ENCODE data around the gene RHCE.

RHCE gene

DNA sequence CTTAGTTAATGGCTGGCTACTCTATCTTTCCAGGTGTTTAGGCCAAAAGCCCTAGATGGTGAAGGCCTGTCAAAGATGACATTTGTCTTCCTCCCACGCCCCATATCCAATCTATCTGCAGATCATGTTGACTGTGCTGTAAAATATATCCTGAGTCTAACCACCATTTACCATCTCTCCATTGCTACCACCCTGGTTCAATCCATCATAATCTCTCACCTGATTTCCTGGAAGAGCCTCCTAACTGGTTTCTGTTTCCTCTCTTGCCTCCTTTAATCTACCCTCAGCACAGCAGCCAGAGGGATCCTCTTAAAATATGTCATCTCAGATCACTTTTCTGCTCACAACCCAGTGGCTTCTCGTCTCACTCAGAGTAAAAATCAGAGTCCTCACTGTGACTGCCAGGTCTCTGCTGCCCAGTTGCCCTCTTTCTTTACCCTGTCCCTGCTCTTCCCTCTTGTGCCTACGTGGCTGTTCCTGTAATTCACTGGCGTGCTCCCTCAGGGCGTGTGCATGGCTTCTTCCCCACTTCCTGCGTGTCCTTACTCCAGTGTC is 64.7 kb downstream of the RHCE start:
- no peak overlapping the region for H3K4me3 ChIP-seq (ENCODE audit: low read depth, low read length)
- DNase-seq (ENCODE audit: low read depth, low spot score), result no peak
- in situ Hi-C loops (cut with HindIII; ENCODE audit: low sequenced_read_pairs), result no loop called here
- TF ChIP-seq CTCF (IDR thresholded peaks at IDR 0.05; ENCODE audit: low read depth, low read length), result no peak

DNA sequence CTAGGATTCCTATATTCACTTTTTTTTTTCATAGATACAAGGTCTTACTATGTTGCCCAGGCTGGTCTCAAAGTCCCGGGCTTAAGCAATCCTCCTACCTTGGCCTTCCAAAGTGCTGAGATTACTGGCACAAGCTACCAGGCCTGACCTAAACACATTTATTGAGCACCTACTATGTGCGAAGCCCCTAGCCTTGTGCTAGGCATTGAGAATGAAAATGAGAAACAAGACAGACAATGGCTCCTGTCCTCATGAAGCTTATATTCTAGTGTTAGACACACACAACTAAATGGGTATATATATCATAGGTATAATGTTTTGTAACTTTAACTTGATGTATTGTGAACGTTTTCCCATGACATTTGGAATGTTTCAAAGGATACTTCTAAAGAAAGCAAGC is 71.0 kb downstream of the RHCE start:
- no peak overlapping the region for H3K4me3 ChIP-seq (ENCODE audit: low read depth, low read length)
- no peak for DNase-seq (ENCODE audit: low read depth, low spot score)
- in situ Hi-C loops (cut with HindIII; ENCODE audit: low sequenced_read_pairs), result no loop called here
- TF ChIP-seq CTCF (IDR thresholded peaks at IDR 0.05; ENCODE audit: low read depth, low read length), result no peak

GRCh38 chr1:25347556-25347955 is 73.1 kb downstream of the RHCE start:
- TF ChIP-seq CTCF (IDR thresholded peaks at IDR 0.05; ENCODE audit: low read depth, low read length), result no peak
- DNase-seq (ENCODE audit: low read depth, low spot score), result no peak
- no peak overlapping the region for H3K4me3 ChIP-seq (ENCODE audit: low read depth, low read length)
- in situ Hi-C loops (cut with HindIII; ENCODE audit: low sequenced_read_pairs), result no loop called here

DNA sequence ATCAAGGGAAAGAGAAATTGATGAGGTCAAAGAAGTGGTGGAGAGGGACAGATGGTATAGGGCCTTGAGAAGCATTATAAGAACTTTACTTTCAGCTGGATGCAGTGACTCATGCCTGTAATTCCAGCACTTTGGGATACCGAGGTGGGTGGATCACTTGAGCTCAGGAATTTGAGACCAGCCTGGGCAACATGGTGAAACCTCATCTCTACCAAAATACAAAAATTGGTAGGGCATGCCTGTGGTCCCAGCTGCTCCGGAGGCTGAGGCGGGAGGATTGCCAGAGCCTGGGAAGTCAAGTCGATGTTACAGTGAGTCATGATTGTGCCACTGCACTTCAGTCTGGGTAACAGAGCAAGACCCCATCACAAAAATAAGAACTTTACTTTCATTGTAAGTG is 76.8 kb downstream of the RHCE start:
- H3K4me3 ChIP-seq (ENCODE audit: low read depth, low read length), result no peak overlapping the region
- in situ Hi-C loops (cut with HindIII; ENCODE audit: low sequenced_read_pairs), result no loop called here
- peak; percentile 87 for DNase-seq (ENCODE audit: low read depth, low spot score)
- TF ChIP-seq CTCF (IDR thresholded peaks at IDR 0.05; ENCODE audit: low read depth, low read length), result no peak

DNA sequence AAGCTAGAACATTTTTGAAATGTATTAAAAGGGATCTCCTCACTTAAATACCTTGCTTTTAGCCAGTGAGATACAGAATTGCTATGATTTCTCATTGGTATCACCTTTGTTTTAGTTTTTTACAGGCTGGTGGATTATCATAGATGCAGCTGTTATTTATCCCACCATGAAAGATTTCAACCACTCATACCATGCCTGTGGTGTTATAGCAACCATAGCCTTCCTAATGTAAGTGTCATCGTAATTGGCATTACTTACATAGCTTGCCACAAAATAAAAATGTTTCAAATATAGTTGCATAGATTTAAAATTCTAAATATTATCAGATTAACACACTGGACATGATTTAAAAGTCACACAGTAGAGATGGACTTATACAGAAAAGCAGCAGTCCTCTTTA is 77.8 kb downstream of the RHCE start:
- TF ChIP-seq CTCF (IDR thresholded peaks at IDR 0.05; ENCODE audit: low read depth, low read length), result no peak
- no peak for DNase-seq (ENCODE audit: low read depth, low spot score)
- no peak overlapping the region for H3K4me3 ChIP-seq (ENCODE audit: low read depth, low read length)
- in situ Hi-C loops (cut with HindIII; ENCODE audit: low sequenced_read_pairs), result no loop called here

GRCh38 chr1:25341746-25342145 is 78.9 kb downstream of the RHCE start:
- in situ Hi-C loops (cut with HindIII; ENCODE audit: low sequenced_read_pairs), result no loop called here
- DNase-seq (ENCODE audit: low read depth, low spot score), result no peak
- no peak overlapping the region for H3K4me3 ChIP-seq (ENCODE audit: low read depth, low read length)
- no peak for TF ChIP-seq CTCF (IDR thresholded peaks at IDR 0.05; ENCODE audit: low read depth, low read length)

GRCh38 chr1:25338986-25339385 is 81.6 kb downstream of the RHCE start:
- no peak for TF ChIP-seq CTCF (IDR thresholded peaks at IDR 0.05; ENCODE audit: low read depth, low read length)
- in situ Hi-C loops (cut with HindIII; ENCODE audit: low sequenced_read_pairs), result no loop called here

More at GRCh38 chr1:25338986-25339385, 81.6 kb downstream of the RHCE start:
- DNase-seq (ENCODE audit: low read depth, low spot score), result no peak
- H3K4me3 ChIP-seq (ENCODE audit: low read depth, low read length), result peak overlapping the region; percentile 90

All from astrocyte of the spinal cord (primary cell).